ENCODE measurements around the gene SYT17. TPM values are rescaled to one million over a fixed set of nuclear protein-coding genes. Genes with fewer than 3 reads are reported as not detected.

SYT17 gene
- total and polyA plus RNA-seq, 10 of the 15 experiments (the other 5 are each of a cell fraction or from before 2014, with no cell fraction given): 3.7 to 12.3 (median 5.0) TPM

GRCh38 chr16:19314718-19315425 lies 146.8 kb downstream of the SYT17 start:
- Histone ChIP-seq H3K4me1 (ENCODE audit: control insufficient read depth, insufficient read depth, low read length) (no peaks in the 10 kb centered on the region), H3K79me2 (ENCODE audit: control insufficient read depth, insufficient read depth, low read length) (no peaks in the 10 kb centered on the region), H3K27ac (ENCODE audit: control insufficient read depth, insufficient read depth) (no peak overlapping the region), H3K9me3 (replicated peaks; ENCODE audit: control insufficient read depth, insufficient read depth, low read length) (no peaks in the 10 kb centered on the region), H3K4me2 (ENCODE audit: control insufficient read depth, insufficient read depth) (no peak overlapping the region), H3K9ac (ENCODE audit: control insufficient read depth, insufficient read depth, low read length) (no peak overlapping the region), H3K4me3 (no peak overlapping the region), H4K20me1 (ENCODE audit: control insufficient read depth, insufficient read depth) (no peaks in the 10 kb centered on the region), H3K36me3 (ENCODE audit: control insufficient read depth in 2 of 2, insufficient read depth in 2 of 2, low read length in 1 of 2) (no peaks in the 10 kb centered on the region), H3K27me3 (replicated peaks in 1 of 2; ENCODE audit: control insufficient read depth in 2 of 2, insufficient read depth in 2 of 2, low read length in 1 of 2) (no peaks in the 10 kb centered on the region), H2AFZ (ENCODE audit: control insufficient read depth, low read depth, low read length) (no peak overlapping the region)
- FAIRE-seq (no peak), ATAC-seq (no peak), DNase-seq (ENCODE audit: low read depth, low spot score) (no peak)
- BruUV-seq (replicated peaks): no TSS peak
- intact Hi-C loops (cut with micrococcal nuclease; ENCODE audit: unreplicated experiment) (no loop called here), in situ Hi-C loops (cut with MboI) (no loop called here)
- TF ChIP-seq TCF12 (IDR thresholded peaks at IDR 0.05; ENCODE audit: low read depth, low read length): no peak
- 36% methylated on average over 2 of the region's 2 CpGs for WGBS (ENCODE audit: insufficient coverage, insufficient replicate concordance, low lambda C conversion rate, missing lambda C conversion rate)
- ChIA-PET RAD21 (ENCODE audit: unreplicated experiment) (no interaction called here), SMC1A (ENCODE audit: uncharacterized antibody, unreplicated experiment) (no interaction called here), POLR2A (no interaction called here), CTCF (no interaction called here)

GRCh38 chr16:19315889-19316433 lies 147.9 kb downstream of the SYT17 start:
- FAIRE-seq (no peak), DNase-seq (ENCODE audit: low read depth, low spot score) (no peak), ATAC-seq (no peak)
- Histone ChIP-seq H3K4me3 (no peak overlapping the region), H3K36me3 (ENCODE audit: control insufficient read depth in 2 of 2, insufficient read depth in 2 of 2, low read length in 1 of 2) (no peaks in the 10 kb centered on the region), H4K20me1 (ENCODE audit: control insufficient read depth, insufficient read depth) (no peaks in the 10 kb centered on the region), H3K27ac (ENCODE audit: control insufficient read depth, insufficient read depth) (no peak overlapping the region), H3K4me2 (ENCODE audit: control insufficient read depth, insufficient read depth) (no peak overlapping the region), H2AFZ (ENCODE audit: control insufficient read depth, low read depth, low read length) (no peak overlapping the region), H3K27me3 (replicated peaks in 1 of 2; ENCODE audit: control insufficient read depth in 2 of 2, insufficient read depth in 2 of 2, low read length in 1 of 2) (no peaks in the 10 kb centered on the region), H3K79me2 (ENCODE audit: control insufficient read depth, insufficient read depth, low read length) (no peaks in the 10 kb centered on the region), H3K9ac (ENCODE audit: control insufficient read depth, insufficient read depth, low read length) (no peak overlapping the region), H3K9me3 (replicated peaks; ENCODE audit: control insufficient read depth, insufficient read depth, low read length) (no peaks in the 10 kb centered on the region), H3K4me1 (ENCODE audit: control insufficient read depth, insufficient read depth, low read length) (no peaks in the 10 kb centered on the region)
- ChIA-PET CTCF (no interaction called here), SMC1A (ENCODE audit: uncharacterized antibody, unreplicated experiment) (no interaction called here), POLR2A (no interaction called here), RAD21 (ENCODE audit: unreplicated experiment) (no interaction called here)
- TF ChIP-seq E2F8 (IDR thresholded peaks at IDR 0.05; ENCODE audit: low read depth, partially characterized antibody) (no peak), NFYB (IDR thresholded peaks at IDR 0.05; ENCODE audit: insufficient read depth, low read depth, low read length) (no peak)
- in situ Hi-C loops (cut with MboI): no loop called here
- WGBS (ENCODE audit: insufficient coverage, insufficient replicate concordance, low lambda C conversion rate, missing lambda C conversion rate): 25% methylated on average over 5 of the region's 5 CpGs
- intact Hi-C loops (cut with micrococcal nuclease; ENCODE audit: unreplicated experiment): no loop called here
- no TSS peak for BruUV-seq (replicated peaks)

Measured in GM12878 (cell line).